Breast epithelium (tissue), 3 donors: ENCODE data around the gene PALMD.

Source experiments
- POLR2A ChIP-seq: fragments of 450-650 bp; IDR thresholded peaks from one replicate; pipeline ENCODE4 v1.6.1; 2016; ENCODE audit warnings: antibody characterized with exemption, mild to moderate bottlenecking, moderate library complexity
- POLR2AphosphoS5 ChIP-seq, 3 donors: sonication (generic); formaldehyde crosslinking; IDR thresholded peaks; one replicate each; pipeline ENCODE4 v1.6.1; 2017; ENCODE audit warnings: antibody characterized with exemption in 3 of 3
- TF ChIP-seq, protein P1 (sequence below), 3 donors: fragments of 450-650 bp; IDR thresholded peaks; one replicate each; pipeline ENCODE4 v1.5.1; 2016 to 2017; ENCODE audit warnings: antibody characterized with exemption in 3 of 3, mild to moderate bottlenecking in 3 of 3, moderate library complexity in 3 of 3

DNA sequence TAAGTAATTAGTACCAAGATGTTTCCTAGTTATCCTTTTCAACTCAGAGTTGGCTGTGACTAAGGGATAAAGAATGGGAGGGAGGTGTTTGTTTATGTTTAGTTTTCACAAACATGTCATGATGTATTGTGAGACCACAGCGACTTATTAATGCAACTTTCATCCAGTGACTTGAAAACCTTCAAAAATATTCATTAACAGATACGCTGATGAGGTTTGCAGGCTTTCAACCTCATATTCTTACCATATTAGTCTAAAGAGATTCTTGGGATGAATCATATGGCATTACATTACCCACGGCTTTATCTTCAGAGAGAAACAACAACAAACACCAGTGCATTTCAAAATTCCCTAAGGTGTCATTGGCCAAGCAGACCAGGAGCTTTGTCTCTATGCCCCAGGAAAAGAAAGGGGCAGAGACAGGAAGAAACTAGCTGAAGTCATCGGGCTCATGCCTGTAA, 36.4 kb downstream of the PALMD start:
- TF ChIP-seq, protein P1, sequence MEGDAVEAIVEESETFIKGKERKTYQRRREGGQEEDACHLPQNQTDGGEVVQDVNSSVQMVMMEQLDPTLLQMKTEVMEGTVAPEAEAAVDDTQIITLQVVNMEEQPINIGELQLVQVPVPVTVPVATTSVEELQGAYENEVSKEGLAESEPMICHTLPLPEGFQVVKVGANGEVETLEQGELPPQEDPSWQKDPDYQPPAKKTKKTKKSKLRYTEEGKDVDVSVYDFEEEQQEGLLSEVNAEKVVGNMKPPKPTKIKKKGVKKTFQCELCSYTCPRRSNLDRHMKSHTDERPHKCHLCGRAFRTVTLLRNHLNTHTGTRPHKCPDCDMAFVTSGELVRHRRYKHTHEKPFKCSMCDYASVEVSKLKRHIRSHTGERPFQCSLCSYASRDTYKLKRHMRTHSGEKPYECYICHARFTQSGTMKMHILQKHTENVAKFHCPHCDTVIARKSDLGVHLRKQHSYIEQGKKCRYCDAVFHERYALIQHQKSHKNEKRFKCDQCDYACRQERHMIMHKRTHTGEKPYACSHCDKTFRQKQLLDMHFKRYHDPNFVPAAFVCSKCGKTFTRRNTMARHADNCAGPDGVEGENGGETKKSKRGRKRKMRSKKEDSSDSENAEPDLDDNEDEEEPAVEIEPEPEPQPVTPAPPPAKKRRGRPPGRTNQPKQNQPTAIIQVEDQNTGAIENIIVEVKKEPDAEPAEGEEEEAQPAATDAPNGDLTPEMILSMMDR (IDR thresholded peaks at IDR 0.05), result no peak
- TF ChIP-seq POLR2AphosphoS5 (IDR thresholded peaks at IDR 0.05) (no peak), POLR2A (no peak)
